ENCODE measurements around the gene MEPCE. TPM values are rescaled to one million over a fixed set of nuclear protein-coding genes. Genes with fewer than 3 reads are reported as not detected.

The MEPCE gene
- total and polyA plus RNA-seq, 2 experiments from 2014 or later: 10.0 to 32.6 TPM

- TF ChIP-seq ZNF462 (CRISPR knock-in tag; IDR thresholded peaks at IDR 0.05) (no peak), JUNB (IDR thresholded peaks at IDR 0.05; ENCODE audit: unreplicated experiment) (no peak), EZH2phosphoT487 (IDR thresholded peaks at IDR 0.05; ENCODE audit: unreplicated experiment) (no peak), EZH2 (IDR thresholded peaks at IDR 0.05; ENCODE audit: low read depth, unreplicated experiment) (no peak), NANOG (IDR thresholded peaks at IDR 0.05; ENCODE audit: borderline replicate concordance) (no peak), STAT1 (IDR thresholded peaks at IDR 0.05; ENCODE audit: unreplicated experiment) (no peak)
These were observed 44.9 kb upstream of the MEPCE start (continued) for GRCh38 chr7:100384628-100385294.

DNA sequence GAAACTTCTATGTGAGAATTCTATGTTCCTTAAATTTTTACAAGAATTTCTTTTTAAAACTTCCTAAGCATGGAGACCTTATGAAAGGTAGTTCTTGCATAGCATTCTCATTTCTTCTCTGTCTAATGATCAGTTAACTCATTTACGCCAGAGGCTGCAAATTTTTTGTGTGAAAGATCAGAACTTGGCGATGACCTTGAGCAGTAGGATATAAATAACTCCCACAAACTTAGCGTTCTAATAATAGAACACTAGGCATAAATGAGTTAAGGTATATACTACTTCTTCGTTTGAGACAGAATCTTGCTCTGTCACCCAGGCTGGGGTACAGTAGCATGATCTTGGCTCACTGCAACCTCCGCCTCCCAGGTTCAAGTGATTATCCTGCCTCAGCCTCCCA lies 42.7 kb upstream of the MEPCE start:
- 0 out of 2 replicates have a peak, but pooled peaks cover 4% of the 10 kb centered on the region for H3K9me2 ChIP-seq (ENCODE audit: insufficient read depth)
- H4K20me1 ChIP-seq (replicated peaks; ENCODE audit: insufficient read depth): no peaks in the 10 kb centered on the region
- no peak overlapping the region for H3K27ac ChIP-seq (ENCODE audit: low read depth)
- H3K36me3 ChIP-seq (ENCODE audit: insufficient read depth): no peaks in the 10 kb centered on the region
- H3K27me3 ChIP-seq (ENCODE audit: insufficient read depth): peaks cover 4% of the 10 kb centered on the region; the same call in 1 of the 2 replicates
- no peak overlapping the region for H2AFZ ChIP-seq
- H3K4me1 ChIP-seq (ENCODE audit: insufficient read depth): no peaks in the 10 kb centered on the region; the same call in 1 of the 2 replicates
- Mint-ChIP-seq H3K27me3 (ENCODE audit: insufficient read depth, low read depth, poor library complexity) (peaks cover 10% of the 10 kb centered on the region), H3K9me3 (no peaks in the 10 kb centered on the region; the same call in 2 of the 3 replicates), H3K4me1 (peaks cover 9% of the 10 kb centered on the region), H3K36me3 (ENCODE audit: low read depth) (no peaks in the 10 kb centered on the region; the same call in 2 of the 3 replicates), H3K27ac (no peak overlapping the region), H3K4me3 (no peak overlapping the region)
- H3F3A ChIP-seq (replicated peaks; ENCODE audit: low read depth): no peaks in the 10 kb centered on the region
- no peak overlapping the region for H3K4me2 ChIP-seq
- no peak overlapping the region for H3K4me3 ChIP-seq
- ATAC-seq (no peak), DNase-seq (ENCODE audit: low spot score) (no peak)
- no peaks in the 10 kb centered on the region for H3K79me2 ChIP-seq (replicated peaks; ENCODE audit: insufficient read depth)
- TF ChIP-seq ZNF462 (CRISPR knock-in tag; IDR thresholded peaks at IDR 0.05) (no peak), NANOG (IDR thresholded peaks at IDR 0.05; ENCODE audit: borderline replicate concordance) (no peak), EZH2 (IDR thresholded peaks at IDR 0.05; ENCODE audit: low read depth, unreplicated experiment) (no peak), EZH2phosphoT487 (IDR thresholded peaks at IDR 0.05; ENCODE audit: unreplicated experiment) (no peak)
- TF ChIP-seq, protein P1, sequence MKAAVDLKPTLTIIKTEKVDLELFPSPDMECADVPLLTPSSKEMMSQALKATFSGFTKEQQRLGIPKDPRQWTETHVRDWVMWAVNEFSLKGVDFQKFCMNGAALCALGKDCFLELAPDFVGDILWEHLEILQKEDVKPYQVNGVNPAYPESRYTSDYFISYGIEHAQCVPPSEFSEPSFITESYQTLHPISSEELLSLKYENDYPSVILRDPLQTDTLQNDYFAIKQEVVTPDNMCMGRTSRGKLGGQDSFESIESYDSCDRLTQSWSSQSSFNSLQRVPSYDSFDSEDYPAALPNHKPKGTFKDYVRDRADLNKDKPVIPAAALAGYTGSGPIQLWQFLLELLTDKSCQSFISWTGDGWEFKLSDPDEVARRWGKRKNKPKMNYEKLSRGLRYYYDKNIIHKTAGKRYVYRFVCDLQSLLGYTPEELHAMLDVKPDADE (IDR thresholded peaks at IDR 0.05): no peak

All from GM23338 (cell line).